Smooth muscle cell (in vitro differentiated cells): ENCODE data around the gene PTPRT. TPM values are rescaled to one million over a fixed set of nuclear protein-coding genes. Genes with fewer than 3 reads are reported as not detected.

Experiments used
- DNase-seq: peaks from one replicate; lab custom pipeline; 2025; ENCODE audit not compliant: unreplicated experiment; lab: John Stamatoyannopoulos, UW
- H2AFZ ChIP-seq: fragments of 200-600 bp; sonication (generic); 2 replicates; pipeline ENCODE4 v1.6.0; 2016; ENCODE audit warnings: antibody characterized with exemption, low read depth, mild to moderate bottlenecking
- H3F3A ChIP-seq: fragments of 200-600 bp; sonication (generic); 2 replicates; pipeline ENCODE4 v1.6.0; 2017; ENCODE audit warnings: antibody characterized with exemption, low read depth
- H3K27ac ChIP-seq: fragments of 200-600 bp; sonication (generic); 2 replicates; pipeline ENCODE4 v1.5.1; 2016; ENCODE audit warnings: low read depth, mild to moderate bottlenecking
- H3K27me3 ChIP-seq: fragments of 200-600 bp; sonication (generic); 2 replicates; pipeline ENCODE4 v1.6.1; 2016; ENCODE audit warnings: low read depth, mild to moderate bottlenecking
- H3K36me3 ChIP-seq: fragments of 200-600 bp; sonication (generic); 2 replicates; pipeline ENCODE4 v1.5.1; 2016; ENCODE audit warnings: low read depth
- H3K4me1 ChIP-seq: fragments of 200-600 bp; sonication (generic); 2 replicates; pipeline ENCODE4 v1.5.1; 2016; ENCODE audit warnings: low read depth
- H3K4me2 ChIP-seq: fragments of 200-600 bp; sonication (generic); 2 replicates; pipeline ENCODE4 v1.6.0; 2016; ENCODE audit warnings: mild to moderate bottlenecking
- H3K4me3 ChIP-seq: fragments of 200-600 bp; sonication (generic); 2 replicates; pipeline ENCODE4 v1.5.1; 2016; ENCODE audit warnings: mild to moderate bottlenecking
- H3K79me2 ChIP-seq: fragments of 200-600 bp; sonication (generic); 2 replicates; pipeline ENCODE4 v1.6.0; 2016; ENCODE audit warnings: low read depth, mild to moderate bottlenecking
- H3K9ac ChIP-seq: fragments of 200-600 bp; sonication (generic); 2 replicates; pipeline ENCODE4 v1.6.0; 2016; ENCODE audit warnings: low read depth
- H3K9me3 ChIP-seq: fragments of 200-600 bp; sonication (generic); replicated peaks from 2 replicates; pipeline ENCODE4 v1.5.1; 2016; ENCODE audit warnings: low read depth
- H4K20me1 ChIP-seq: fragments of 200-600 bp; sonication (generic); 2 replicates; pipeline ENCODE4 v1.6.0; 2016; ENCODE audit warnings: low read depth
- CTCF ChIP-seq: fragments of 200-600 bp; sonication (generic); IDR thresholded peaks from 2 replicates; pipeline ENCODE4 v1.5.1; 2017; ENCODE audit warnings: borderline replicate concordance, mild to moderate bottlenecking, antibody characterized with exemption; ENCODE audit not compliant: insufficient read depth, poor library complexity, severe bottlenecking
- WGBS: methylation state at CpG from one replicate; pipeline ENCODE4 v1.1.7; 2016; ENCODE audit warnings: low lambda C conversion rate; 5-methylcytosine and 5-hydroxymethylcytosine counted together
- polyA plus RNA-seq: library from polyadenylated mRNA; unstranded; fragments of >200 nt; fragmentation: Nextera tagmentation; extraction: Ambion mirVana; gene quantifications from 2 replicates; pipeline ENCODE4 v1.2.1, GENCODE V29; 2016
- total RNA-seq: library from RNA; depleted of rRNA; stranded (reverse); fragments of >200 nt; gene quantifications from 2 replicates; pipeline ENCODE4 v1.2.3, GENCODE V29; 2014

PTPRT gene
- total and polyA plus RNA-seq, 2 experiments from 2014 or later, result 0.99 to 2.1 TPM

DNA sequence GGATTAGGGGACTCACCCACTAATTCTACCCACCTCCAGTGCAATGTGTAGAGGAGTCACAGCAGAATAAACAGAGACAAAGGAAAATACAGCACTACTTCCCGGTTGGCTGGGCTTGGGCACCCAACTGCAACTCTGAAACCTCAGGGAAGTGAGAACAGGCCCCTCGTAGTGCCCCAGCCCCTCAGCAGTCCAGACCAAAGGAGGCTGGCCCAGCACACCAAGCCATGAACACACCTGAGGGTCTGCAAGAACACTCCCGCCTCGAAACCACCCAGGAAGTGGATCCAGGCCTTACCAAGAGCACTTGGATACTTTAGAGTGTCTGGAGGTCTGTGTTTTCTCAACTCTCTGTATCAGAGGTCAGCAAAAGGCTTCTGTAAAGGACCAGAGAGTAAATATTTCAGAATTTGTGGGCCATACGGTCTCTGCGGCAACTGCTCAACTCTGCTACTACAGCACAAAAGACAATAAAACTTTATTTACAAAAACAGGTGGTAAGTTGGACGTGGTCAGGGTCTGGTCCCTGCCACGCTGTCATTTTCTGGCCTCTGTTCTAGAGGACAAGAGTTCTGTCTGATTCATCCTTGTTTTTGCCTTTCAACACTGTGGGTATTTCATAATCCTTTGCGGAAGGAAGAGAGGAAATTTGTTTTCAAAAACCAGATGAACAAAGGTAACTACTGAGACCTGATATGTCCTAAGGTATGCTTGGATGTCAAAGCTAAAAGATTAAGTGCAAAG lies 154.6 kb downstream of the PTPRT start:
- Histone ChIP-seq H3K27ac (no peak overlapping the region), H3K9me3 (no peaks in the 10 kb centered on the region), H3K4me2 (no peak overlapping the region), H3K4me3 (no peak overlapping the region), H3K36me3 (no peaks in the 10 kb centered on the region), H3F3A (no peaks in the 10 kb centered on the region), H3K79me2 (no peaks in the 10 kb centered on the region), H2AFZ (no peak overlapping the region), H3K4me1 (no peaks in the 10 kb centered on the region), H3K9ac (no peak overlapping the region), H4K20me1 (no peaks in the 10 kb centered on the region), H3K27me3 (no peaks in the 10 kb centered on the region)
- 71% methylated on average over 9 of the region's 9 CpGs for WGBS
- DNase-seq, result no peak
- TF ChIP-seq CTCF, result no peak

DNA sequence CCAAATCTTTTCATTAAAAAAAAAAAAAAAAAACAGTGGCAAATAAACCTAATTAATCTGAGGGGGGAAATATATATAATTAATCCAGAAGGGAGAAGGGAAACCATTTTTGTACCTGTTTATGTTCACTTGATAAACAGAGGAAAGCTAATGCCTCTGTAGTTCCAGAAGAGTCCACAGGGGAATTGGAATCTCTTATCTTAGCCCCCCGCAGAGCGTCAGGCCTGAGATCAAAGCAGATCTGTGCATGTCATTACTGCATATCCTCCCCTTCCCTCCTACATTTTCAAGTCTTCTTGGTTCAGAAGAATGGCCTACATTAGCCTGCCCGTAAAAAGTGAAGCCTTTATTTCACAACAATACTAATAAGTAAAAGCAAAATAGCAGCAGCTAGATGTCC lies 157.2 kb downstream of the PTPRT start:
- DNase-seq, result no peak
- Histone ChIP-seq H3K27me3 (no peaks in the 10 kb centered on the region), H3K36me3 (no peaks in the 10 kb centered on the region), H2AFZ (no peak overlapping the region), H4K20me1 (no peaks in the 10 kb centered on the region), H3K4me2 (no peak overlapping the region), H3K4me3 (no peak overlapping the region), H3K79me2 (no peaks in the 10 kb centered on the region), H3K9me3 (no peaks in the 10 kb centered on the region), H3K9ac (no peak overlapping the region), H3K27ac (no peak overlapping the region), H3F3A (no peaks in the 10 kb centered on the region), H3K4me1 (no peaks in the 10 kb centered on the region)
- TF ChIP-seq CTCF, result no peak
- 63% methylated on average over 3 of the region's 3 CpGs for WGBS

GRCh38 chr20:43029176-43029575 lies 160.5 kb downstream of the PTPRT start:
- Histone ChIP-seq H2AFZ (no peak overlapping the region), H3K9me3 (no peaks in the 10 kb centered on the region), H3K27ac (no peak overlapping the region)

More at GRCh38 chr20:43029176-43029575, 160.5 kb downstream of the PTPRT start:
- no peak overlapping the region for H3K9ac ChIP-seq
- WGBS, result 96% methylated on average over 8 of the region's 8 CpGs
- no peak for TF ChIP-seq CTCF
- H3K79me2 ChIP-seq, result no peaks in the 10 kb centered on the region
- H3K4me1 ChIP-seq, result no peaks in the 10 kb centered on the region
- H3K4me2 ChIP-seq, result no peak overlapping the region
- H3K4me3 ChIP-seq, result no peak overlapping the region
- H3K27me3 ChIP-seq, result no peaks in the 10 kb centered on the region
- H3F3A ChIP-seq, result no peaks in the 10 kb centered on the region
- H4K20me1 ChIP-seq, result no peaks in the 10 kb centered on the region
- H3K36me3 ChIP-seq, result no peaks in the 10 kb centered on the region
- DNase-seq, result no peak
